ENCODE data around the gene CHMP3. TPM values are rescaled to one million over a fixed set of nuclear protein-coding genes. Genes with fewer than 3 reads are reported as not detected.

The CHMP3 gene
- total RNA-seq: 45.7 TPM

GRCh38 chr2:86562922-86563649 is at the start of gene CHMP3:
CHMP3 (minus strand) TSS chr2:86563443; CDS start chr2:86563348, 95 bp downstream.

Small RNA genes lying within 50 kb of the gene (small RNA-seq; reads per million reads assigned to genes)
- gene RNU6-640P (ENCODE audit: low replicate concordance): not detected

Other genes starting within 250 kb of the CHMP3 start
- gene REEP1, start 225.8 kb downstream of the CHMP3 start, total RNA-seq: 6.5 TPM
- 66.0 TPM for gene KDM3A, start 122.1 kb downstream of the CHMP3 start, total RNA-seq
- 24.6 TPM for gene RNF103, start 60.4 kb upstream of the CHMP3 start, total RNA-seq
- 69.2 TPM for gene RMND5A, start 156.8 kb upstream of the CHMP3 start, total RNA-seq
- 0.47 TPM for gene CD8A, start 227.5 kb upstream of the CHMP3 start, total RNA-seq

Data from metanephros (tissue), 2 donors.